GM06990 (cell line): Measurements from ENCODE around the gene IGSF23.
"Not testable (repeated sequence)": the region's sequence is repeated elsewhere in the genome, so short reads cannot be mapped to it uniquely, and the experiment has no call there.

ENCODE experiments used
- DNase-seq: peaks from one replicate; pipeline ENCODE4 v3.0.0-alpha.2; 2011; ENCODE audit not compliant: insufficient read length; ENCODE audit errors: extremely low read depth
- H3K27me3 ChIP-seq: replicated peaks from 2 replicates; pipeline ENCODE4 v1.6.0; 2011; ENCODE audit warnings: low read length; ENCODE audit not compliant: control insufficient read depth, insufficient read depth
- H3K36me3 ChIP-seq: 2 replicates; pipeline ENCODE4 v1.5.1; 2011; ENCODE audit warnings: low read length; ENCODE audit not compliant: control insufficient read depth, insufficient read depth
- H3K4me3 ChIP-seq: replicated peaks from 2 replicates; pipeline ENCODE4 v1.5.1; 2011; ENCODE audit warnings: low read depth, mild to moderate bottlenecking, control low read depth, low read length
- CTCF ChIP-seq: IDR thresholded peaks from 2 replicates; pipeline ENCODE4 v1.5.1; 2011; ENCODE audit warnings: low read length, control low read depth, mild to moderate bottlenecking, inconsistent platforms; ENCODE audit not compliant: insufficient read depth, poor library complexity, severe bottlenecking

Gene IGSF23

GRCh38 chr19:44680536-44680935 is 67.2 kb downstream of the IGSF23 start:
- TF ChIP-seq CTCF = no peak
- Histone ChIP-seq H3K36me3 (no peaks in the 10 kb centered on the region), H3K27me3 (no peaks in the 10 kb centered on the region), H3K4me3 (no peak overlapping the region)
- no peak for DNase-seq

DNA sequence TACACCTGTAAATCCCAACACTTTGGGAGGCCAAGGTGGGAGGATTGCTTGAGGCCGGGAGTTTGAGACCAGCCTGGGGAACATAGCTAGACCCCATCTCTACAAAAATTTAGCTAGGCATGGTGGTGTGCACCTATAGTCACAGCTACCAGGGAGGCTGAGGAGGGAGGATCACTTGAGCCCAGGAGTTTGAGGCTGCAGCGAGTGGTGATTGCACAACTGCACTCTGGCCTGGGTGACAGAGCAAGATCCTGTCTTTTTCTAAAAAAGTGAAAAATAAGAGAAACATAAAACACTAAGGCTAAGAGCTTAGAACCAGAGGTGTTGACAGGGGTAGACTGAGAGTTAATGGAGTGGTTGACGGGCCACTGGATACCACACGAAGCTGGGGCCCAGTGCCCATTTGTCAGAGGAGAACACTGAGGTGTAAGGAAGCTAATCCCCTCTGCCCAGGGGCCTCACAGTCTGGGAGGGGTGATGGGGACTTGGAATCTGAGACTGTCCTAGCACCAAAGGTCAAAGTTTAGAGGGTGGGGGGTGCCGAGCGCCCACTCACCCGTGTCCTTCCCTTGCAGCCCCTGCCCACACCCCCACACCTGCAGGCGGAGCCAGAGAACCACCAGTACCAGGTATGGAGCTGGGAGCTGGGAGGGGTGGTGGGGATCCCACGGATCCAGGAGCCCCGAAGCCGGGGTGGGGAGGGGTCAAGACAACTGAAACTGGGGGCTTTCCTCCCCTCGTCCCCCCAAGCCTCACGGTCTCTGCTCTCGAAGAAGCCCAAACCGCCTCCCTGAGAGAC is 68.8 kb downstream of the IGSF23 start:
- Histone ChIP-seq H3K27me3 (no peaks in the 10 kb centered on the region), H3K4me3 (no peak overlapping the region), H3K36me3 (no peaks in the 10 kb centered on the region)
- no peak for TF ChIP-seq CTCF
- DNase-seq = no peak

DNA sequence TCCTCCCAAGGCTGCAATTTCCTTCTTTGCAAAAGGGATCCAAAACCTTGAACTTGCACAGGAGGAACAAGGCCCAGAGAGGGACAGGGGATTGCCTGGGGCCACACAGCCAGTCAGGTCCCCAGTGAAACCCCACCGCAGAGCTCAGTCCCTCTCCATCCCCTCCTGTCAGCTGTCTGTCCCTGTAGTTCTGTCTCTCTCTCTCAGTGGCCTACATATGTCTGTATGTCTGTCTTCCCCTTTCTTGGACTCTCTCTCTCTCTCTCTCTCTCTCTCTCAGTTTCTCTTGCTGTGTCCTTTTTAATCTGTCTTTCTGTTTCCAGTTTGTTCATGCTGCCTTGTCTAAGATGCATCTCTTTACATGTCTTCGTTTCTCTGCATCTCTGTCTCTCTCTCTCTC is 69.4 kb downstream of the IGSF23 start:
- TF ChIP-seq CTCF = no peak
- no peaks in the 10 kb centered on the region for H3K27me3 ChIP-seq
- no peaks in the 10 kb centered on the region for H3K36me3 ChIP-seq
- no peak overlapping the region for H3K4me3 ChIP-seq
- DNase-seq = peak; percentile 25

DNA sequence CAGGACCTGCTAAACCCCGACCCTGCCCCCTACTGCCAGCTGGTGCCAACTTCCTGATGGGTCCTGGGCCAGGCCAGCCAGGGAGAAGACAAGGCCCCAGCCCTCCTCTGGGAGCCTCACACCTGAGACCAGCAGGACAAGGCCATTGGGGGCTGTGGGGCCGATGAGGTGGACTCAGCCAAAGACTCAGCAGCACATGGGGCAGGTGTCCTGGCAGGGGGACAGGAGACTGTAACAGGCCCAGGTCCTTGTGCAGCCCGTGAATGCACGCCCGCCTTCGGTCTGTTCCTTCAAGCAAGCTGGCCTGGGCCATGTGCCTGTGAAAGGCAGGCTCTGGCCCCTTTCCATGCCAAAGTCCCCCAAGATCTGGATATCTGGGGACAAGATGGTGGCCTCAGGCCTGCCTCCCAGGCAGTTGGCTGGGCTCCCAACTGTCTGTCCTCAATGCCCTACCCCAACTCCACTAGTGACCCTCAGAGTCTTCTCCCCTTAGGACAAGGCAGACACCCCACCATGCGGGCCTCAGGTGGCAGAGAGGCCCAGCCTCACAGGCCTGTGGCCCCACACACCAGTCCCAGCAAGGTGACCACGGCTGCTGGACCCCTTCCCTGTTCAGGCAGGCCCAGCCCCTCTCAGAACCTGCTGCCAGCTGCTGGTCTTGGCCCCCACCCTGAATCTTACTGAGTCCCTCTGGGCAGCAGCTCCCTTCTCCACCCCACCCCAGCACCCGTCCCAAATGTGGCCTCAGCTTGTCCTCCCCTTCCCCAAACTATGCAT is 70.3 kb downstream of the IGSF23 start:
- H3K4me3 ChIP-seq = no peak overlapping the region
- H3K27me3 ChIP-seq = no peaks in the 10 kb centered on the region
- TF ChIP-seq CTCF = no peak
- no peak for DNase-seq
- no peaks in the 10 kb centered on the region for H3K36me3 ChIP-seq

GRCh38 chr19:44684396-44684795 is 71.0 kb downstream of the IGSF23 start:
- DNase-seq, H3K36me3 ChIP-seq, H3K27me3 ChIP-seq, H3K4me3 ChIP-seq: not testable (repeated sequence)
